A673 (cell line): Measurements from ENCODE around the gene PSMB9. TPM values are rescaled to one million over a fixed set of nuclear protein-coding genes. Genes with fewer than 3 reads are reported as not detected.
A peak's percentile ranks its signal among the peaks of the same experiment; 100 is the strongest.

Source experiments
- BruUV-seq: library from RNA; stranded (reverse); fragments of 400-500 nt; replicated peaks from 2 replicates; lab custom pipeline; 2021; lab: Mats Ljungman, UMichigan
- CTCF ChIA-PET: fragments of 300-600 bp; sonication (Branson Sonifier 250); formaldehyde crosslinking; loops from one replicate; lab custom pipeline; 2022; ENCODE audit warnings: antibody characterized with exemption; lab: Charles Lee
- POLR2A ChIA-PET: fragments of 300-600 bp; sonication (Branson Sonifier 250); formaldehyde crosslinking; loops from one replicate; lab custom pipeline; 2022; ENCODE audit warnings: antibody characterized with exemption; ENCODE audit not compliant: low non-redundant PET; lab: Charles Lee
- DNase-seq: peaks from one replicate; pipeline ENCODE4 v3.0.0-alpha.2; 2015; ENCODE audit warnings: low spot score
- H3K27ac ChIP-seq: fragments of 200-600 bp; sonication (generic); 2 replicates; pipeline ENCODE4 v1.5.1; 2016; ENCODE audit warnings: mixed run types, low read depth, mild to moderate bottlenecking, mixed read lengths, antibody characterized with exemption, low read length; ENCODE audit not compliant: poor library complexity, severe bottlenecking
- H3K27me3 ChIP-seq: fragments of 200-600 bp; sonication (generic); replicated peaks from 2 replicates; pipeline ENCODE4 v1.6.1; 2017; ENCODE audit warnings: mixed run types, low read depth, mild to moderate bottlenecking, mixed read lengths, antibody characterized with exemption, low read length; ENCODE audit not compliant: insufficient read depth, poor library complexity
- H3K36me3 ChIP-seq: fragments of 200-600 bp; sonication (generic); 2 replicates; pipeline ENCODE4 v1.6.1; 2016; ENCODE audit warnings: mixed run types, mild to moderate bottlenecking, mixed read lengths, antibody characterized with exemption, low read length; ENCODE audit not compliant: insufficient read depth, poor library complexity, severe bottlenecking
- H3K4me1 ChIP-seq: fragments of 200-600 bp; sonication (generic); 2 replicates; pipeline ENCODE4 v1.6.1; 2017; ENCODE audit warnings: mixed run types, mild to moderate bottlenecking, mixed read lengths, antibody characterized with exemption, low read length; ENCODE audit not compliant: insufficient read depth, poor library complexity, severe bottlenecking
- H3K4me3 ChIP-seq: fragments of 200-600 bp; sonication (generic); 2 replicates; pipeline ENCODE4 v1.5.1; 2016; ENCODE audit warnings: low read depth, mixed run types, mild to moderate bottlenecking, mixed read lengths, low read length; ENCODE audit not compliant: poor library complexity, severe bottlenecking
- H3K9me3 ChIP-seq: fragments of 200-600 bp; sonication (generic); 2 replicates; pipeline ENCODE4 v1.6.1; 2016; ENCODE audit warnings: mixed run types, low read depth, mild to moderate bottlenecking, mixed read lengths, antibody characterized with exemption, low read length; ENCODE audit not compliant: poor library complexity, severe bottlenecking
- EZH2 ChIP-seq: fragments of 200-600 bp; sonication (generic); IDR thresholded peaks from 2 replicates; pipeline ENCODE4 v1.6.1; 2017; ENCODE audit warnings: borderline replicate concordance, low read depth, mild to moderate bottlenecking, mixed read lengths, antibody characterized with exemption, low read length; ENCODE audit not compliant: poor library complexity, severe bottlenecking
- intact Hi-C: fragments of 100-400 bp; cut with micrococcal nuclease; formaldehyde crosslinking; loops from one replicate; pipeline ENCODE4 v1.10.0; 2022; ENCODE audit not compliant: unreplicated experiment
- total RNA-seq: library from RNA; stranded (reverse); gene quantifications from 2 replicates; pipeline ENCODE4 v1.2.3, GENCODE V29; 2021
- TF ChIP-seq, protein P1 (sequence below): fragments of 300-800, 200-600 bp; sonication (generic); conservative IDR thresholded peaks from 2 replicates; pipeline ENCODE4 v1.5.1; 2017; ENCODE audit warnings: low read depth, mild to moderate bottlenecking, antibody characterized with exemption, low read length, moderate library complexity, mixed read lengths

Gene PSMB9
- total RNA-seq, 1 experiment from 2014 or later = 6.8 TPM

DNA sequence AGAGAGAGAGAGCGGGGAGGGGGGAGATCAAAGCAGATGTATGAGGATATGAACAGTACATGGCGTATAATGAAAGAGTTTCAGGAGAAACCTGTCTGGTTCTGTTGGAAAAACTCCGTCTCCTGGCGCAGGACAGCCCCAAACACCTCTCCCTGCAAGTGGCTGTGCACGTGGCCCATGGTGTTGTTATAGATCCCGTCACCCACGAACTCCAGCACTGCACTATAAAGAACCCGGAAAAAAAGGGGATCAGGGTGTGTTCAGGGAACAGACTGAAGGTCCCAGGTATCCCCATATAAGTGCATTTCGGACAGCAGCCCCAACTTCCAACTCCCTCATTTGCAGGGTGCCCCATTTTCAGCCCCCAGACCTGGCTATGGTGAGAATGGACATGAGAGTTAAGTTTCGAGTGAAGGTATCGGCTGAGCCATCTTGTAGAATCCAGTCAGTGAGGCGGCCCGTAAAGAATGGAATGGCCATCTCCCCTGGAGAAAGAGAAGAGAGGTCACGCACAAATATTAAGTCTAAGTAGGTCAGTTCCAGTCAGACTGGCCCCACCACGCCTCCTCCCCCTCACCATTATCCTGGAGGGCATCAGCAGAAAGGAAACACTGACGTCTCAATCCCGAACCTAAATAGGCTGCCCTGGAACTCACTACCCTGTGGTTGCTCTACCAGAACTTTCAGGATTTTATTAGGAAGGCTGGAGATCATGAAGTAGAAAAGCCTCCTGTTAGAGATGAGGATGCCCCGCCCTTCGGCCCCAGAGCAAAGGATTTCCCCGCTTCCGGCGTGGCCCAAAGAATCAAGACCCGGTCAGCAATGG is 1.8 kb upstream of the PSMB9 start:
- intact Hi-C loops = no loop called here
- TSS peak; percentile 52 for BruUV-seq
- Histone ChIP-seq H3K4me1 (no peaks in the 10 kb centered on the region), H3K4me3 (peak overlapping the region; percentile 93), H3K9me3 (no peaks in the 10 kb centered on the region), H3K27me3 (peaks cover 27% of the 10 kb centered on the region), H3K36me3 (no peaks in the 10 kb centered on the region), H3K27ac (no peak overlapping the region)
- no peak for DNase-seq
- CTCF ChIA-PET = interaction anchor here (2.6 kb wide), 1 partner anchor 13 kb away, joined by 56 read pairs; the partner anchor contains the start of gene TAP2
- TF ChIP-seq, protein P1, sequence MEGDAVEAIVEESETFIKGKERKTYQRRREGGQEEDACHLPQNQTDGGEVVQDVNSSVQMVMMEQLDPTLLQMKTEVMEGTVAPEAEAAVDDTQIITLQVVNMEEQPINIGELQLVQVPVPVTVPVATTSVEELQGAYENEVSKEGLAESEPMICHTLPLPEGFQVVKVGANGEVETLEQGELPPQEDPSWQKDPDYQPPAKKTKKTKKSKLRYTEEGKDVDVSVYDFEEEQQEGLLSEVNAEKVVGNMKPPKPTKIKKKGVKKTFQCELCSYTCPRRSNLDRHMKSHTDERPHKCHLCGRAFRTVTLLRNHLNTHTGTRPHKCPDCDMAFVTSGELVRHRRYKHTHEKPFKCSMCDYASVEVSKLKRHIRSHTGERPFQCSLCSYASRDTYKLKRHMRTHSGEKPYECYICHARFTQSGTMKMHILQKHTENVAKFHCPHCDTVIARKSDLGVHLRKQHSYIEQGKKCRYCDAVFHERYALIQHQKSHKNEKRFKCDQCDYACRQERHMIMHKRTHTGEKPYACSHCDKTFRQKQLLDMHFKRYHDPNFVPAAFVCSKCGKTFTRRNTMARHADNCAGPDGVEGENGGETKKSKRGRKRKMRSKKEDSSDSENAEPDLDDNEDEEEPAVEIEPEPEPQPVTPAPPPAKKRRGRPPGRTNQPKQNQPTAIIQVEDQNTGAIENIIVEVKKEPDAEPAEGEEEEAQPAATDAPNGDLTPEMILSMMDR = no peak
- no peak for TF ChIP-seq EZH2
- POLR2A ChIA-PET = no interaction called here

DNA sequence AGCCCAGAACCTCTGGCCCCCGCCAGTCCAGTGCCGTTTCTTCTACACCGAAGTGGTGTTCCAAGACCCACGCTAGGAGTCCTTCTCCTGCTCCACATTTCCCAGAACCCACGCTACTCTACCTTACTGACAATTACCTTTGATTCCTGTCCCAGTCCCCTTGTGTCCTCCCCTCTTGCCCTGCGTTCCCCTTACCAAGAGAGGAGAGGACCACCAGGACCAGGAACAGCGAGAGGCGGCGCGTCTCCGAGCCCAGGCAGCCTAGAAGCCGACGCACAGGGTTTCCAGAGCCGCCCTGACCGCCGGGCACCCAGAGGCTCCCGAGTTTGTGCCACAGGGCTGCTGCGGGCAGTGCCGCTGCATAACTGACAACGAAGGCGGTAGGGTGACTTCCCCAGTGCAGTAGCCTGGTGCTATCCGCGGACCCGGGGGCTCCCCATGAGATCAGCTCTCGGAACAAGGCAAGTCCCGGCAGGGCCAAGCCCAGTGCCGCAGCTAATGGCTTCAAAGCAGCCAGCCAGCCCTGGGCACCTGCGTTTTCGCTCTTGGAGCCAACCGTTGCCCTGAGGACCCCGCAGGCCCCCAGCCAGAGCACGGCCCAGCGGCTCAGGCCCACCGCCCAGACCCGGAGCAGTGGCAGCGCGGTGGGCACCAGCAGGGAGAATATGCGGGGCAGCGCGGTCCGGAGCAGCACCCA is 1.0 kb upstream of the PSMB9 start:
- ChIA-PET CTCF (interaction anchor here (0.6 to 2.6 kb wide), 4 partner anchors 8 to 131 kb away, joined by 3 to 56 read pairs (median 6); partner anchors contain the start of gene TAP2), POLR2A (no interaction called here)
- H3K4me3 ChIP-seq = peak overlapping the region; percentile 93
- intact Hi-C loops = loop anchor here (1.0 kb wide), 1 partner anchor 15 kb away; the partner anchor contains the start of gene TAP2
- H3K36me3 ChIP-seq = no peaks in the 10 kb centered on the region
- peaks cover 27% of the 10 kb centered on the region for H3K27me3 ChIP-seq
- BruUV-seq = no TSS peak
- no peaks in the 10 kb centered on the region for H3K4me1 ChIP-seq
- H3K9me3 ChIP-seq = no peaks in the 10 kb centered on the region
- H3K27ac ChIP-seq = peak overlapping the region; percentile 77
- no peak for TF ChIP-seq EZH2
- TF ChIP-seq, protein P1 = no peak
- DNase-seq = peak; percentile 31

DNA sequence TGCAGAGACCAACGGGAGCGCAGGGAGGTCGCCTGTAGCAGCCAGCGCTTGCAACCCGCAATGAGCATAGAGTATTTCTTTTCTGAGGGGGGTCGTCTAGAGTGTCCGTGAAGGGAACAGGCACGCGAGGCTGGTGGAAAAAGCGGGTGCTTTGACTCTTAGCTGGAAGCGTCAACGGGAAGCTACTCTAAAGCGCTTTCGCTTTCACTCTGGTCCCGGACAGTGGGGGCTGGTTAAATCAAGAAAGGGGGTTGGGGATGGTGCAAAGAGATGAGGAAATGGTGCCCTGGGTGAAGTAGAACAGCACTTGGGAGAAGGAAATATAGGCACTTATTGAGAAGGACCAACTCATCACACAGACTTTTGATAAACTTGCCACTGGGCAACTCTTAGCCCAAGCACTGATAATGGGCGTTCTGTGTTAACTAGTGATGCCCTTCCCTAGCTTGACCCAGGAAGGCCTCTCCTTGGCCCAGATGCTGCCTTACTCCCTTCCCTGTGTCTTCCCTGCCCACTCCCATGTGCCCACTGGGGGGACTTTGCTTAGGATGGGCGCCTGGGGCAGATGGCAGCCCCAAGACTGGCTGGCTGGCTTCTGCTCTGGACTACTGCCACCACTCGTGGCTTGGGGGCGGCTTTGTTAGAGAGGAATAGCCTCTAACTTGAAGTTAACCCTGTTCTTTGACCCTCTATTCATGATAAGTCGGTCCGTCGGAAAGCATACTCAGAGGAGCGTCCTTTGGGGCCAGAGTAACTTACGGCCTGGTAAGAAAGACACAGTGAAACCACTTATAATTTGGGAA is 585 bp downstream of the PSMB9 start:
- Histone ChIP-seq H3K27me3 (peaks cover 27% of the 10 kb centered on the region), H3K36me3 (no peaks in the 10 kb centered on the region), H3K4me3 (peak overlapping the region; percentile 93), H3K9me3 (no peaks in the 10 kb centered on the region), H3K27ac (no peak overlapping the region), H3K4me1 (no peaks in the 10 kb centered on the region)
- BruUV-seq = no TSS peak
- CTCF ChIA-PET = interaction anchor here (0.6 to 2.6 kb wide), 4 partner anchors 13 to 766 kb away, joined by 5 to 56 read pairs (median 6); partner anchors contain the start of gene TAP2
- POLR2A ChIA-PET = no interaction called here
- TF ChIP-seq, protein P1 = no peak
- TF ChIP-seq EZH2 = no peak
- intact Hi-C loops = no loop called here
- no peak for DNase-seq
